Measurements from ENCODE around the gene AEN. TPM values are rescaled to one million over a fixed set of nuclear protein-coding genes. Genes with fewer than 3 reads are reported as not detected.

The AEN gene
- total and polyA plus RNA-seq, 2 of the 8 experiments (the other 6 are each of a cell fraction or from before 2014, with no cell fraction given), result 112 to 122 TPM

DNA sequence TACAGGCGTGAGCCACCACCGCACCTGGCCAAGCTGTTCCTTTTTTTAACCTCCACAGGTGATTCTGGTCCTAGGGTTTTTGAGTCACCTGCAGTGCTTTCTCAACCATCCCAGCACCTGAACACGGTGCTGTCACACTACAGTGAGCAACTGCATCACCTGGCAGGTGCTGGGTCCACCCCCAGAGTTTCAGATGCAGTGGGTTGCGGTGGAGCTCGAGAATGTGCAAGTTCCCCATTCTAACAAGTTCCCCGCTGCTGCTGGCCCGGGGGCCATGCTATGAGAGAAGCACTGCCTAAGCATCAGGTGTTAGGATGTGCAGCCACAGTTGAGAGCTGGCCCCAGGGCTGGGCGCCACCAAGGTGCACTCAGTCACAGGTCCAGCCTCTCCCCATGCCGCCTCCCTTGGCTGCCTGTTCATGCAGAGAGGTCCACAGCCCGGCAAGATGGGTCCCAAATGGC lies 35.7 kb downstream of the AEN start (continued):
- TF ChIP-seq CEBPB (IDR thresholded peaks at IDR 0.05; ENCODE audit: low read depth, low read length) (no peak), CTBP2 (IDR thresholded peaks at IDR 0.05; ENCODE audit: borderline replicate concordance, insufficient read depth, insufficient read length, low read length) (no peak), CBX8 (IDR thresholded peaks at IDR 0.05; ENCODE audit: borderline replicate concordance, low read depth, low read length) (no peak)
